Panc1 (cell line): Measurements from ENCODE around the gene CDC42BPA. TPM values are rescaled to one million over a fixed set of nuclear protein-coding genes. Genes with fewer than 3 reads are reported as not detected.

Experiments
- ATAC-seq: fragments of 200-7000 bp; cut with Tn5 transposase; 2 replicates; pipeline ENCODE4 v1.9.1; 2020; ENCODE audit warnings: mild to moderate bottlenecking, moderate library complexity
- BruUV-seq: library from RNA; stranded (reverse); fragments of 400-500 nt; replicated peaks from 2 replicates; lab custom pipeline; 2021; lab: Mats Ljungman, UMichigan
- CTCF ChIA-PET: fragments of 300-600 bp; sonication (Branson Sonifier 250); formaldehyde crosslinking; loops from one replicate; lab custom pipeline; 2022; ENCODE audit warnings: antibody characterized with exemption; lab: Charles Lee
- POLR2A ChIA-PET: fragments of 300-600 bp; sonication (Branson Sonifier 250); formaldehyde crosslinking; loops from one replicate; lab custom pipeline; 2022; ENCODE audit warnings: antibody characterized with exemption; lab: Charles Lee
- DNase-seq: peaks from one replicate; pipeline ENCODE4 v3.0.0-alpha.2; 2010; ENCODE audit warnings: low read depth, low spot score
- H3K27ac ChIP-seq: 2 replicates; pipeline ENCODE4 v1.5.1; 2011; ENCODE audit warnings: mild to moderate bottlenecking, low read length, inconsistent platforms
- H3K27me3 ChIP-seq: fragments of 200-500 bp; sonication (Bioruptor generic); 2 replicates; pipeline ENCODE4 v1.6.0; 2014; ENCODE audit warnings: low read length, inconsistent platforms; ENCODE audit not compliant: control insufficient read depth, insufficient read depth
- H3K36me3 ChIP-seq: fragments of 200-500 bp; sonication (Bioruptor generic); 2 replicates; pipeline ENCODE4 v1.5.1; 2014; ENCODE audit warnings: inconsistent platforms, mild to moderate bottlenecking, low read length, moderate library complexity; ENCODE audit not compliant: control insufficient read depth, insufficient read depth
- H3K4me1 ChIP-seq: 2 replicates; pipeline ENCODE4 v1.5.1; 2011; ENCODE audit warnings: inconsistent platforms, mild to moderate bottlenecking, low read length, moderate library complexity; ENCODE audit not compliant: control insufficient read depth, insufficient read depth
- H3K4me3 ChIP-seq, 2 experiments: 2 replicates each; pipeline ENCODE4 v1.5.1; 2011 to 2012; ENCODE audit warnings: low read depth in 2 of 2, low read length in 2 of 2, mild to moderate bottlenecking in 2 of 2, inconsistent platforms in 1 of 2, moderate library complexity in 1 of 2
- H3K9me3 ChIP-seq: fragments of 200-500 bp; sonication (Bioruptor generic); 2 replicates; pipeline ENCODE4 v1.5.1; 2014; ENCODE audit warnings: low read depth, mild to moderate bottlenecking, inconsistent platforms, low read length, moderate library complexity; ENCODE audit not compliant: control insufficient read depth, insufficient read depth
- CTCF ChIP-seq: fragments of 450-650 bp; IDR thresholded peaks from 2 replicates; pipeline ENCODE4 v1.5.1; 2017; ENCODE audit warnings: mild to moderate bottlenecking
- POLR2AphosphoS5 ChIP-seq: IDR thresholded peaks from 2 replicates; pipeline ENCODE4 v1.6.1; 2012; ENCODE audit warnings: mild to moderate bottlenecking, low read depth, low read length, moderate library complexity
- SIN3A ChIP-seq: IDR thresholded peaks from 2 replicates; pipeline ENCODE4 v1.6.1; 2012; ENCODE audit warnings: low read depth, mild to moderate bottlenecking, low read length, moderate library complexity, borderline replicate concordance; ENCODE audit not compliant: insufficient read depth
- TCF7L2 ChIP-seq: IDR thresholded peaks from 2 replicates; pipeline ENCODE4 v1.6.1; 2011; ENCODE audit warnings: mild to moderate bottlenecking, low read depth, low read length, inconsistent platforms
- in situ Hi-C: cut with HindIII; loops from 2 replicates; pipeline ENCODE4 v1.10.0; 2016; ENCODE audit warnings: low sequenced_read_pairs, low pct_unique_long_range_greater_than_20kb
- intact Hi-C: fragments of 100-400 bp; cut with micrococcal nuclease; formaldehyde crosslinking; loops from one replicate; pipeline ENCODE4 v1.10.0; 2022; ENCODE audit not compliant: unreplicated experiment
- total RNA-seq: library from RNA; stranded (reverse); gene quantifications from one replicate; pipeline ENCODE4 v1.2.1, GENCODE V29; 2021; ENCODE audit not compliant: unreplicated experiment
- TF ChIP-seq, protein P1 (sequence below), 2 experiments: IDR thresholded peaks; 2 replicates each; pipeline ENCODE4 v1.6.1; 2011 to 2012; ENCODE audit warnings: low read depth in 2 of 2, control low read depth in 1 of 2, low read length in 1 of 2, mild to moderate bottlenecking in 1 of 2, moderate library complexity in 1 of 2; ENCODE audit not compliant: insufficient read depth in 1 of 2

The CDC42BPA gene
- total RNA-seq, 1 experiment from 2014 or later: 32.8 TPM

DNA sequence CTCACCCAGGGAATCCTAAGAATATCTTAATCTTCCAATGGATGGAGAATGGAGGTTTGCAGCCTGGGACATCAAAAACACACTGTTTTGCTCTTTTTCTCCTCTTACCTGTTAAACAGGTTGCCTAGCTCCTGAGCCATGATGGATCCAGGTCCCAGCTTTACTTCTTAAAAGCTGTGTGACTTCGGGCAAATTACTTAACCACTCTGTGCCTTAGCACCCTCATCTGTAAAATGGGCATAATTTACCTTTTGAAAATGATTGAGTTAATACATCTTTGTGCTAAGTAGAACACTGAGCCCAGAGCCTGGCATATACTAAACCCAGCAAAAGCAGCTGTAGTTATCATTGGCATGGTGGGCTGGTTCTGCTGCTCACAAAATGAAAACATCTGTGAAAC is 368.0 kb downstream of the CDC42BPA start:
- BruUV-seq: no TSS peak
- H3K4me3 ChIP-seq: no peak overlapping the region
- intact Hi-C loops (no loop called here), in situ Hi-C loops (no loop called here)
- H3K27me3 ChIP-seq: no peaks in the 10 kb centered on the region
- H3K9me3 ChIP-seq: no peaks in the 10 kb centered on the region
- no peaks in the 10 kb centered on the region for H3K36me3 ChIP-seq
- peaks cover 11% of the 10 kb centered on the region for H3K4me1 ChIP-seq
- ChIA-PET CTCF (interaction anchor here (0.5 kb wide), 1 partner anchor 216 kb away, joined by 10 read pairs; no protein-coding TSS in a partner anchor), POLR2A (no interaction called here)
- ATAC-seq (no peak), DNase-seq (no peak)
- TF ChIP-seq, protein P1, sequence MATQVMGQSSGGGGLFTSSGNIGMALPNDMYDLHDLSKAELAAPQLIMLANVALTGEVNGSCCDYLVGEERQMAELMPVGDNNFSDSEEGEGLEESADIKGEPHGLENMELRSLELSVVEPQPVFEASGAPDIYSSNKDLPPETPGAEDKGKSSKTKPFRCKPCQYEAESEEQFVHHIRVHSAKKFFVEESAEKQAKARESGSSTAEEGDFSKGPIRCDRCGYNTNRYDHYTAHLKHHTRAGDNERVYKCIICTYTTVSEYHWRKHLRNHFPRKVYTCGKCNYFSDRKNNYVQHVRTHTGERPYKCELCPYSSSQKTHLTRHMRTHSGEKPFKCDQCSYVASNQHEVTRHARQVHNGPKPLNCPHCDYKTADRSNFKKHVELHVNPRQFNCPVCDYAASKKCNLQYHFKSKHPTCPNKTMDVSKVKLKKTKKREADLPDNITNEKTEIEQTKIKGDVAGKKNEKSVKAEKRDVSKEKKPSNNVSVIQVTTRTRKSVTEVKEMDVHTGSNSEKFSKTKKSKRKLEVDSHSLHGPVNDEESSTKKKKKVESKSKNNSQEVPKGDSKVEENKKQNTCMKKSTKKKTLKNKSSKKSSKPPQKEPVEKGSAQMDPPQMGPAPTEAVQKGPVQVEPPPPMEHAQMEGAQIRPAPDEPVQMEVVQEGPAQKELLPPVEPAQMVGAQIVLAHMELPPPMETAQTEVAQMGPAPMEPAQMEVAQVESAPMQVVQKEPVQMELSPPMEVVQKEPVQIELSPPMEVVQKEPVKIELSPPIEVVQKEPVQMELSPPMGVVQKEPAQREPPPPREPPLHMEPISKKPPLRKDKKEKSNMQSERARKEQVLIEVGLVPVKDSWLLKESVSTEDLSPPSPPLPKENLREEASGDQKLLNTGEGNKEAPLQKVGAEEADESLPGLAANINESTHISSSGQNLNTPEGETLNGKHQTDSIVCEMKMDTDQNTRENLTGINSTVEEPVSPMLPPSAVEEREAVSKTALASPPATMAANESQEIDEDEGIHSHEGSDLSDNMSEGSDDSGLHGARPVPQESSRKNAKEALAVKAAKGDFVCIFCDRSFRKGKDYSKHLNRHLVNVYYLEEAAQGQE (IDR thresholded peaks at IDR 0.05; ENCODE audit: insufficient read depth in 1 of 2, low read depth in 2 of 2, low read length in 1 of 2): no peak
- TF ChIP-seq CTCF (no peak), TCF7L2 (no peak), SIN3A (no peak), POLR2AphosphoS5 (no peak)
- H3K27ac ChIP-seq: no peak overlapping the region

- peaks cover 20% of the 10 kb centered on the region for H3K4me1 ChIP-seq
- DNase-seq (no peak), ATAC-seq (no peak)
- POLR2A ChIA-PET: no interaction called here
- CTCF ChIA-PET: no interaction called here
- TF ChIP-seq POLR2AphosphoS5 (no peak), SIN3A (no peak), CTCF (no peak), TCF7L2 (no peak)
- TF ChIP-seq, protein P1 (IDR thresholded peaks at IDR 0.05; ENCODE audit: insufficient read depth in 1 of 2, low read depth in 2 of 2, low read length in 1 of 2): no peak
- no TSS peak for BruUV-seq
- no peak overlapping the region for H3K4me3 ChIP-seq
- intact Hi-C loops (no loop called here), in situ Hi-C loops (no loop called here)
- no peaks in the 10 kb centered on the region for H3K36me3 ChIP-seq
- H3K27me3 ChIP-seq: no peaks in the 10 kb centered on the region
- H3K9me3 ChIP-seq: no peaks in the 10 kb centered on the region
- no peak overlapping the region for H3K27ac ChIP-seq
Measured at GRCh38 chr1:226949401-226949800, 368.9 kb downstream of the CDC42BPA start.
